GM19193 (cell line): ENCODE data around the gene GP1BA.

Experiments
- POLR2A ChIP-seq: IDR thresholded peaks from 4 replicates; pipeline ENCODE4 v1.6.1; 2011; ENCODE audit not compliant: insufficient read depth, insufficient read length; ENCODE audit errors: extremely low read depth

Gene GP1BA

DNA sequence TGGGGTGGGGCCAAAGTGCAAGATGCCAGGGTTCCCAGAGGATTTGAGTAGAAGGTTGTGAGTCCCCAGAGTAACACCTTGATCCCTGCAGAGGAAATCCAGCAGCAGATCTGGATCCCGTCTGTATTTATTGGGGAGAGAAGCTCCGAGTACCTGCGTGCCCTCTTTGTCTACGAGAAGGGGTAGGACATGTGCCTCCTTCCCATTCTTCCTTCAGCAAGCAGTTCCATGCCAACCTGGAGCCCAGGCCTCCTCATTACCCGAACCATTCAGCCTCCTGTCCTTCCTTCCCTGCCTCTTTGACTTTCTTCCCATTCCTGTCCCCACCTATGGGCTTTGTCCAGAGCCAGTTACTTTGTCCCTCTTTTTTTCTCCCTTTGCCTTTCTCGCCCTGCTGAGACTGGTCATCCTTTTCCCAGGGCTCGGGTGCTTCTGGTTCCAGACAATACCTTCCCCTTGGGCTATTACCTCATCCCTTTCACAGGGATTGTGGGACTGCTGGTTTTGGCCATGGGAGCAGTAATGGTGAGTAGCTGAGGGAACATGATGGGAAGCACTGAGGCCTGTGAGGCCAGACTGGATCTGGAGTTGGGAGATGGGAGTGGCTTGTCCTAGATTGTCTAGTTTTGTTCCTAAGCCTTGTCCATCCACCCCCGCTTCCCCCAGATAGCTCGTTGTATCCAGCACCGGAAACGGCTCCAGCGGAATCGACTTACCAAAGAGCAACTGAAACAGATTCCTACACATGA, 10.9 kb downstream of the GP1BA start:
- TF ChIP-seq POLR2A = peak; percentile 29

DNA sequence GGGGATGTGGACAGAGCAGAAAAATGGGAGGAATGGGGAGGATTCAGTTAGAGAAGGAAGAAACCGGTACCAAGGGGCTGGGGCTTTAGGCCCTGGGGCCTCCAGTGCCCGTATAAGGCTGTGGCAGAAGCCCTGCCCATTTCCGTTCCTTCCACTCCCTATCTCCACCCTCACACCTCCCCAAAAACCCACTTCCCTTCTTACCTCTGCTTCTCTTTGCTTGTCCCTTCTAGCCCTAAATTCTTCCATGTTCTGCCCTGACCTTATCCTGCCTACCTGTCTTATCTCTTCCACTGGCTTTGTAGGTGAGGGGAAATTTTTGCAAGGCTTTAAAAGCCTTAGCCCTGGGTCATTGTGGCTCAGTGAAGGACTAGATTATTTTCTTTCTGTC, 12.1 kb downstream of the GP1BA start:
- TF ChIP-seq POLR2A = peak; percentile 36

DNA sequence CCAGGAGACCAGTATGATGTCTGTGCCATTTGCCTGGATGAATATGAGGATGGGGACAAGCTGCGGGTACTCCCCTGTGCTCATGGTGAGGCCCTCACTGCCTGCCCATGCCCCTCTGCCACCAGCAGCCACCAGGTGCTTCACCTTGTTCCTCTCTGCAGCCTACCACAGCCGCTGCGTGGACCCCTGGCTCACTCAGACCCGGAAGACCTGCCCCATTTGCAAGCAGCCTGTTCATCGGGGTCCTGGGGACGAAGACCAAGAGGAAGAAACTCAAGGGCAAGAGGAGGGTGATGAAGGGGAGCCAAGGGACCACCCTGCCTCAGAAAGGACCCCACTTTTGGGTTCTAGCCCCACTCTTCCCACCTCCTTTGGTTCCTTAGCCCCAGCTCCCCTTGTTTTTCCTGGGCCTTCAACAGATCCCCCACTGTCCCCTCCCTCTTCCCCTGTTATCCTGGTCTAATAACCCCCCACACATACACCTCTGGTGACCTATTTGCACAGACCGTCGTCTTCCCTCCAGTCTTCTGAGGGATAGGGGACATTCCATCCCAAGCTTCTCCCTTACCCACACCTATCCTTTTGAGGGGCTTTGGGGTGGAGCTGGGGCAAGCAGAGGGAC, 12.6 kb downstream of the GP1BA start:
- peak; percentile 79 for TF ChIP-seq POLR2A

DNA sequence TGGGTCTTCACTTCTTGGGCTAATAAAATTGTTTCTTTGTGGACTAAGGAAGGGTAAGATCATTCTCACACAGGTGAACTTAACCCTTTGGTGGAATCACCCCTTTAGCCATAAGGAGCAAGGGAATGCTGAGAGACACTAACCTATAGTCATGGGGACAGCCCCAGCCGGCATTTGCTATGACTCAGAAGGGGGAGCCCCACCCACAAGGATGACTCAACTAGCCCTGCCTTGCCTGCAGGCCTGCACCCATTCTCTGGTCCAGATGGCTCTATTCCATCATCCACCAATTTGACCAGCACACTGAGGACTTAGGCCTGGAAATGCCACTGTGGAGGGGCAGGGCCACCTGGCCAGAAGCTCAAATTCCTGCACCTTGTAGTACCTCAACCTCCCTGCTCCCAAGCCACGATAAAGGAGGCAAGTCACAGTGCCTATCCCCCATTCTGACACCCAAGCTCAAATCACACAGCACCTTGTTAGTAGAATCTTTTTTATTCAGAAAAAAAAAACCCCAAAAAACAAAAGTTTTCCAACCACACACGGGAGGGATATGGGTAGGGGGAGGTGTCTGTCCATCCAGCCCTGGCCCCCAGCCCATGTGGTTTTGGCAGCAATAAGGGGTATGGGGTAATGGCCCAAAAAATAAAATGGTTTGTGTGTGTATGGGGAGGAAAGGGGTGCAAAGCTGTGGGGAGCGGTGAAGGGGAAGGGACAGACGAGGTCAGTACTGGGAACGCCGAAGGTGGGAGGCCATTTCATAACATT, 13.3 kb downstream of the GP1BA start:
- peak; percentile 68 for TF ChIP-seq POLR2A

DNA sequence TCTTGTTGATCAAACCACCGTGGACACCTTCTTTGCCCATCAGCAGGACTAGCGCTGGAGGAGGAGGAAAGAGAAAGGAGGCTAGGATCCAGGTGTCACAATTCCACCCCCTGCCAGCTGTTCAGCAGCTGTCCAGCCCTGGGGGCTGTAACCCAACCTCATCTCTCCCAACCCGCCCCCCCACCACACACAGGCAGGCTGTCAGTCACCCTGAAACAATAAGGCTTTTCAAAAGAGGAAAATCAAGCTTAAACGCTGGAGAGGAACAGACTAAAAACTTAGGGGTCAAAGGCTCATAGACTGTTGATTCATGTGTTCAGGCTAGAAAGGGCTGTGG, 13.8 kb downstream of the GP1BA start:
- TF ChIP-seq POLR2A = no peak

DNA sequence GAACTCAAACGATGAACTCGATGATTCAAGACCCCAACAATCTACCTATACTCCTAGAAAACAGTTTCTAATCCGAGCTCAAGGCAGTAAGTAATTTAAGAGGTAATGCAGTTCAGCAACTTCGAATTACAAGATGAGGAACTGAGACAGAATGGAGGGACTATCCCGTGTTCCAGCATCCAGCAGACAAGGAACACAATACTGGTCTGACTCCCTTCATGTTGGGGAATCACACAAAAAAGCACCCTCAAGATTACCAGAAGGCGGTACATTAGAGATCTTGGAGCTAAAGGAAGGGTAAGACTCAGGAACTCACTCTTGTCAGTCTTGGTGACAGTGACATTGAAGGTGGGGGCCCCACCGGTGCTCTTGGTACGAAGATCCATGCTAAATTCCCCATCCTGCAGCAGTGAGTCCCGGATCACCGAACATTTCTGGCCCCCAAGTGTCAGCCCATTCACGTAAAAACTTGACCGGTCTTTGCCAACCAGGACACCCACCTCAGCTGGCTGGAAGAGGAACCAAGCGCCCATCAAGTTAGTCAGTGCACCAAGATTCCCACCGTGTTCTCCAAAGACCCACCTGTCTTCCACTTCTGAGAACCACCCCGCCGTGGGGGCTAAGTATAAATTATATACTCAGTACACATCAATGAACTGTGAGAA, 14.4 kb downstream of the GP1BA start:
- no peak for TF ChIP-seq POLR2A

DNA sequence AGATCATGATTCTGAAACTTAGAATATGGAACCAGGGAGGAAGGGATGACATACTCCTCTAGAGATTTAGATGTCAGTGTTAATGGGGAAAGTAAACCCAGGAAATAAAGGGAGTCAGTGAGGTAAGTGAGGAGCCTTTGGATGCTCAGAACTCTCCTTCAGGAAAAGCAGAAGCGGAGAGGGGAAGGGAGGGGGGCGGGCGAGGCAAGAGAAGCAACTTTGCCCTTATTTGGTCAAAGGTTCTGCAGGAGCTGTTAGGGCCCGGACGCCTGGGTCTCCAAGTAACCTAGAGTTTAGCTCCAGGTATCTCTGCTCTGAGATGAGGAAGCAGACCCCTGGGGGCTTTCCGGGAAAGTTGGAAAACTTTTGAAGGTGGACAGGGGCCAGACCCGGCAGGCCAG, 14.9 kb downstream of the GP1BA start:
- no peak for TF ChIP-seq POLR2A

DNA sequence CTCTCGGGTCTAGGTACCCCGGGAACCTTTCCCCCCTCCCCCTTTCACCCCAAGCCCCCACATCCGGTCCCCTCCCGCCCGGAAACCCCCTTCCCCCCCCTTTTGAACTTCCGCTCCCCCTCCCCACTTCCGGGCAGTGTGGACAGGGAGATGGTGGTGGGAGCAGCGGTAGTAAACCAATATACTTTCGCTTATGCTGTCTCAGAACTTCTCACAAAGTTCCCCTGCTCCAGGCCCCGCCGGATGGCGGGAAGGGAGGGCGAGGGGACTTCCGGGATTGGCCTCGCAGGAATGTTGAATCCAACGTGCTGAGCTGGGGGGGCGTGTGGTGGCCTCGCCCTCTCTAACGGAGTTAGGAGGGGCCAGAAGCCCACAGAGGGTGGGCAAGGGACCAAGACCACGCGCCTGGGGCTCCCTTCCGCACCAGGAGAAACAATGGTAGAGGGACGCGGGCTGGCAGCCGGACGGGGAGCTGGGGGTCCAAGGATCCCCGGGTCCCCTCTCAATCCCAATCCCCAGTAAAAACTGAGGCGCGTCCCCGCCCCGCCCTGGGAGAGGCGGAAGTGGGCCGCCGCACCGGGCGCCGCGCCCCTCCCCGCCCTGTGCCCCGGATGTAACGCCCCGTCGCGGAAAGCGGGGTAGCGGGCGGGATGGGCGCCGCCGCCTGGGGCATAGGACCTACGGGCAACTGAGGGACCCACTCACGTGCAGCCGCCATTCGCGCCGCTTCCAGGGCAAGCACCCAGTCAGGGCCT, 15.5 kb downstream of the GP1BA start:
- no peak for TF ChIP-seq POLR2A

DNA sequence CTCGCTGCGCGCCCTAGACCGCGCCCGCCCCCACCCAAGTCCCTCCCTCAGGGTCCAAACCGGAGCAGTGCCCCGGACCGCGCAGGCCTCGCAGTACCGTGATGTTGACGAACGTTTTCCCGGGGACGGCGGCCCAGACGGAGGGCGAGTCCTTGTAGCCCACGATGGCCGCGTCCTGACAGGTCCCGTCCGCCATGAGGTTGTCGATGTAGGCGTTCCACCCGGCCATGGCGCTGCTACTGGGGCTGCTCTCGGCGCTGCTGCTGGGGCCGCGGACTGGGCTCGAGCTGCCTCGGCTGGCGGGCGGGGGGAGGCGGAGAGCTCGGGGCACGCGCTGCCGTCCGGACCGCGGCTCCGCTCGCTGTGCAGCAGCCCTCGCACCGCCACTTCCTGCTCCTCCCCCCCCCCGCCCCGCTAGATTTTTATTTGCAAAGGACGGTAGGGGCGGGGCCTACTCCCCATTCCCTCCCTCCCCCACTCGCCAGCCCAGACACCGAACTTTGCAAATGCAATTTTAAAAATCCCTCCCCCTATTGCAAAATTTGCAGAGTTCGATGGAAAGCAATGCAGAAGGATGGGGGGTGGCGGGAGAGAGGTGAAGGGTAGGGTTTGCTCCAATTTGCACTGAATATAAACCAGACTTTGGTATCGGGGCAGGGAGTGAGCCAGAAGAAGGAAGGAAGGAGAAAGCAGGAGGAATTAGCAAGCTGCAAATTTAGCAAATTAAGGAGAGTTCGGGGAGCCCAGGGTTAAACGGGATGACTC, 16.3 kb downstream of the GP1BA start, which contains the start of gene PFN1:
TSS of gene PFN1 (minus strand) at position 365 of the 765 bp plus-strand sequence. CDS start at position 229, 136 bp downstream.
- peak; percentile 98 for TF ChIP-seq POLR2A

DNA sequence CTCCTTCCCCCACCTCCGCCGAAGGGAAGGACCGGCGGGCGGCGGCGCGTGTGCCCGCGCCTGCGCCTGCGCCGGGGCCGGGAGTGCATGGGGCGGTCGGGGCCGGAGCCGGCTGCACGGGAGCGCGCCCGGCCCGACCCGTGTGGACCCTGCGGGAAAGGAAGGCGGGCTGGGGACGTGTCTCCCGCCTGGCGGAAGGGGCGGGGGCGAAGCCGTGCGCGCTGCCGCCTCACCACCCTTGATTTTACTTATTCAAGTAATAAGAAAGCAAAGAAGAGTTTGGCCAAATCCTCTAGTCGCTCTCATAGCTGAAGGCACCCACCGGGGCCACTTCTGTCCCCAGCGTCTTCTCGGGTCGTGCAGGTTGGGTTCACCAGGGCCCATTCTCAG, 16.8 kb downstream of the GP1BA start:
- TF ChIP-seq POLR2A = no peak

DNA sequence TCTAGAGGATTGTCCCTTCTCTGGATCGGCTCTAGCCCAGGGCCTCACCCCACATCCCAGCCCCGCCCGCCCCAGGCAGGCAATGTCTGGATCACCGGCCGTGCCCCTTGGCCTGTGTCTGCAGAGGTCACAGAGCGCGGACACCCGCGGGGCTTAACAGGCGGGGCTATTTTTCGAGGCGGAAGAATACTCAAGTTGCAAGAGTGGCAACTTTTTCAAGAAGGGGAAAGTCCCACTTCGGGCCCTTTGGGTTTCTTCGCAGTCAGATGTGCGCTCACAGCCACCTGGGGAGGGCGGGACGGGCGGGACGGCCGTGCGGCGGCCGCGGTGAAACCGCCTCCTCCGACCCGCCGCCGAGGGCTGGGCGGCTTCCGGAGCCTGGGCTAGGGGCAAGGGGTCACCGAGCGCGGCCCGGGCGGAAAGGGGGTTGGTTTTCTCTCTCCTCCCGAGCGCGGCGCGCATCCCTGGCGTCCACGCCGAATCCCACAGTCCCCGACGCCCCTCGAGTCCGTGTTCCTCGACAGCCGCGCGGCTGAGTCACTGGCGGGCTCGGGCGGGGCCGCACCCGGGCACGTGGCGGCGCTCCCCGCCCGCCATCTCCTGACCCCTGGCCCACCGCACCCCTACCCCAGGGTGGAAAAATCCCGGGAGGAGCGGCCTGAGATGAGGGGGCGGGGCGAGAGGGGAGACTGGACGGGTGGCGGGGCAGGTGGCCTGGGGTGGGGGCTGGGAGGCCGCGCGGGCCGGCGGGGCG, 17.4 kb downstream of the GP1BA start:
- peak; percentile 53 for TF ChIP-seq POLR2A

DNA sequence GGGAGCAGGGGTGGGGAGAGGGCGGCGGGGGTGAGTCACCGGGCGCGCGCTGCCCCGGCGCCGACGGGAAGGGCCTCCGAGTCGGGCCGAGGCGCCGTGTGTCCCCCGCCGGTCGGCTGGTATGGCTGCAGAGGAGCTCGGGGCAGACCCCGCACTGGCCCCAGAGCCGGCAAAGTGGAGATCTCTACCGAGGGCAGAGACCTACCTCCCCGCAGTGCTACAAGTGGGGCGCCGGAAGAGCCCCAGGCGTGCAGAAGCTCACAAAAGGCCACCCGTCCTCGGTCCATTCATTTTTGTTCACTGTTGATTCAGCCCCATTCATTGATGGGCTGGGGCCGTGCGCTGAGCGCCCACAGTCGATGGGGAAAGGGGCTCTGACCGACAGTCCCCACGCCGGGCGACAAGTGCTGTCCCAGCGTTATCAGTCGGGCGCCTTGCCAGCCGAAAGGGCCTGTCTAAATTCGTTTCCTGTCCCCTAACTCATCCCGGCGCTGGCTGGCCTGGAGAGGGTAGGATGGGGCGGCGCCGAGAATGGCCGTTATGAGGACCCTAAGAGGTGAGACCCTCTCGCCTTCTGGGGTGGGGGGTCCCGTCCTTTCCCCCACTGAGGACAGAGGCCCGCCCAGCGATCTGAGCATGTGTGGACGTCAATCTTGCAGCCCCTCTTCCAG, 18.1 kb downstream of the GP1BA start:
- TF ChIP-seq POLR2A = peak; percentile 27

DNA sequence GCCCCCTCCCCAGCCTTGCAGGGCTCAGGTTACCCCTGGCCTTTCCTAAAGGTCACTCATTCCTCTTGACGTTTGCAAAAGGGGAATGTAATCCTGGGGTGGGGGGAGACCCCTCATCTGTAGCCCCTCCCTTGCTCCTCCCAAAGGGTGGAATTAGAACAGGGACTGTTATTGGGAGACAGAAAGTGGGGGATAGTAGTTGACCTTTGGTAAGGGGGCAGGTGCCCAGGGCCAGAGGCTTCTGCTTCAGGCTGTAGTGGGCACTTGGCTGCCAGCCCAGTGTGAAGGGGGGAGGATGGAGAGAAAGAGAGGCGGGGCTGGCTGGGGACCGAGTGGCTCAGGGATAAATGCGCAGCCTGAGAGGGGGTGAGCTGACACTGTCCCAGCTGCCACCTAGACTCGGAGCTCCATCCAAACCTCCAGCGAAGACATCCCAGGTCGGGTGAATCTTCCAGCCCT, 18.7 kb downstream of the GP1BA start, which contains the start of gene ENO3:
TSS of gene ENO3 (plus strand) at position 374 of the 459 bp plus-strand sequence. CDS start 711 bp downstream, outside the sequence.
- no peak for TF ChIP-seq POLR2A

DNA sequence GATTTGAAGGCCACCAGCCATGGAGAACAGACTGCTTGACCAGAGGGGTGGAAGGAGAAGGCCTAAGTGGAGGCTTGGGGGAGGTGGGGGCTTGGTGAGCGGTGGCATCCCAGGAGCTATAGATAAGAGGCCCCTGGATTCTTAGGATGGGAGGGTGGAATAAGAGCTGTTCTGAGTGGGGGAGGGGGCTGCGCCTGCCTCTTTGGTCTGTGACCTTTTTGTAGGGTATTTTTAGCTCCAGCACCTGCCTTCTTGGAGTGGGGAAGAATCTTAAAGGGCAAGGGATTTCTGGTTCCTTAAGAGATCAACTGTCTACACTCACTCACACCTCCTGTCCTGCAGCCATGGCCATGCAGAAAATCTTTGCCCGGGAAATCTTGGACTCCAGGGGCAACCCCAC, 19.4 kb downstream of the GP1BA start:
- no peak for TF ChIP-seq POLR2A
